WTC11 (cell line): ENCODE results near the gene DCXR. TPM values are rescaled to one million over a fixed set of nuclear protein-coding genes. Genes with fewer than 3 reads are reported as not detected.

Source experiments
- ATAC-seq: fragments of 200-7000 bp; cut with Tn5 transposase; 2 replicates; pipeline ENCODE4 v1.10.0; 2021; ENCODE audit warnings: mild to moderate bottlenecking, moderate library complexity
- CTCF ChIA-PET: fragments of 300-600 bp; sonication (Branson Sonifier 250); formaldehyde crosslinking; loops from one replicate; lab custom pipeline; 2021; ENCODE audit warnings: antibody characterized with exemption; lab: Charles Lee
- POLR2A ChIA-PET: fragments of 350-600 bp; sonication (Branson Sonifier 250); formaldehyde crosslinking; loops from one replicate; lab custom pipeline; 2021; ENCODE audit warnings: antibody characterized with exemption; lab: Charles Lee
- DNase-seq: peaks from one replicate; pipeline ENCODE4 v3.0.0; 2021; ENCODE audit warnings: low spot score
- H3K27ac Mint-ChIP-seq: 2 replicates; pipeline ENCODE4 v1.8.0; 2021; ENCODE audit warnings: mixed read lengths
- H3K27me3 Mint-ChIP-seq: 2 replicates; pipeline ENCODE4 v1.8.0; 2021; ENCODE audit warnings: low read depth, mild to moderate bottlenecking, moderate library complexity, mixed read lengths
- H3K36me3 Mint-ChIP-seq: 2 replicates; pipeline ENCODE4 v1.8.0; 2021; ENCODE audit warnings: mixed read lengths
- H3K4me1 Mint-ChIP-seq: 2 replicates; pipeline ENCODE4 v1.8.0; 2022; ENCODE audit warnings: mixed read lengths
- H3K4me3 Mint-ChIP-seq: 2 replicates; pipeline ENCODE4 v1.8.0; 2021; ENCODE audit warnings: mild to moderate bottlenecking, moderate library complexity, mixed read lengths
- H3K9me3 Mint-ChIP-seq: 2 replicates; pipeline ENCODE4 v1.8.0; 2021; ENCODE audit warnings: mixed read lengths
- ETV6 ChIP-seq: sonication (generic); formaldehyde crosslinking; IDR thresholded peaks from 2 replicates; pipeline ENCODE4 v1.8.1; 2022; ENCODE audit warnings: mild to moderate bottlenecking, missing genetic modification reagents
- GABPB1 ChIP-seq: sonication (generic); formaldehyde crosslinking; IDR thresholded peaks from 2 replicates; pipeline ENCODE4 v1.8.1; 2023; ENCODE audit warnings: mild to moderate bottlenecking, missing genetic modification reagents
- KAT7 ChIP-seq: sonication (generic); formaldehyde crosslinking; IDR thresholded peaks from 2 replicates; pipeline ENCODE4 v1.8.1; 2023; ENCODE audit warnings: missing genetic modification reagents, mild to moderate bottlenecking, borderline replicate concordance
- SP1 ChIP-seq: sonication (generic); formaldehyde crosslinking; conservative IDR thresholded peaks from 2 replicates; pipeline ENCODE4 v1.8.1; 2022; ENCODE audit warnings: missing genetic modification reagents
- TP53 ChIP-seq: sonication (generic); formaldehyde crosslinking; IDR thresholded peaks from 2 replicates; pipeline ENCODE4 v1.8.1; 2023; ENCODE audit warnings: mild to moderate bottlenecking, missing genetic modification reagents
- ZNF423 ChIP-seq: fragments of 250-450 bp; sonication (Bioruptor Pico); IDR thresholded peaks from 2 replicates; pipeline ENCODE4 v2.1.2; 2022; ENCODE audit warnings: mild to moderate bottlenecking, moderate library complexity
- ZNF671 ChIP-seq: fragments of 250-450 bp; sonication (Bioruptor Pico); IDR thresholded peaks from 2 replicates; pipeline ENCODE4 v1.8.0; 2021; ENCODE audit warnings: mild to moderate bottlenecking
- total RNA-seq: library from RNA; stranded (reverse); gene quantifications from 3 replicates; pipeline ENCODE4 v1.2.3, GENCODE V29; 2021
- TF ChIP-seq, protein P1 (sequence below): fragments of 250-450 bp; sonication (Bioruptor Pico); IDR thresholded peaks from 2 replicates; pipeline ENCODE4 v2.1.2; 2022; ENCODE audit warnings: mild to moderate bottlenecking, moderate library complexity
- TF ChIP-seq, protein P2 (sequence below): sonication (generic); formaldehyde crosslinking; IDR thresholded peaks from 2 replicates; pipeline ENCODE4 v1.8.0; 2022; ENCODE audit warnings: missing genetic modification reagents
- TF ChIP-seq, protein P3 (sequence below): sonication (generic); formaldehyde crosslinking; IDR thresholded peaks from 2 replicates; pipeline ENCODE4 v1.8.1; 2023; ENCODE audit warnings: mild to moderate bottlenecking, missing genetic modification reagents, moderate library complexity
- TF ChIP-seq, protein P4 (sequence below): sonication (generic); formaldehyde crosslinking; IDR thresholded peaks from 2 replicates; pipeline ENCODE4 v1.8.0; 2022; ENCODE audit warnings: mild to moderate bottlenecking, missing genetic modification reagents
- TF ChIP-seq, protein P5 (sequence below): fragments of 200-600 bp; IDR thresholded peaks from 2 replicates; pipeline ENCODE4 v1.8.0; 2022; ENCODE audit warnings: antibody characterized with exemption

Gene DCXR
- total RNA-seq, 1 experiment from 2014 or later = 130 TPM

DNA sequence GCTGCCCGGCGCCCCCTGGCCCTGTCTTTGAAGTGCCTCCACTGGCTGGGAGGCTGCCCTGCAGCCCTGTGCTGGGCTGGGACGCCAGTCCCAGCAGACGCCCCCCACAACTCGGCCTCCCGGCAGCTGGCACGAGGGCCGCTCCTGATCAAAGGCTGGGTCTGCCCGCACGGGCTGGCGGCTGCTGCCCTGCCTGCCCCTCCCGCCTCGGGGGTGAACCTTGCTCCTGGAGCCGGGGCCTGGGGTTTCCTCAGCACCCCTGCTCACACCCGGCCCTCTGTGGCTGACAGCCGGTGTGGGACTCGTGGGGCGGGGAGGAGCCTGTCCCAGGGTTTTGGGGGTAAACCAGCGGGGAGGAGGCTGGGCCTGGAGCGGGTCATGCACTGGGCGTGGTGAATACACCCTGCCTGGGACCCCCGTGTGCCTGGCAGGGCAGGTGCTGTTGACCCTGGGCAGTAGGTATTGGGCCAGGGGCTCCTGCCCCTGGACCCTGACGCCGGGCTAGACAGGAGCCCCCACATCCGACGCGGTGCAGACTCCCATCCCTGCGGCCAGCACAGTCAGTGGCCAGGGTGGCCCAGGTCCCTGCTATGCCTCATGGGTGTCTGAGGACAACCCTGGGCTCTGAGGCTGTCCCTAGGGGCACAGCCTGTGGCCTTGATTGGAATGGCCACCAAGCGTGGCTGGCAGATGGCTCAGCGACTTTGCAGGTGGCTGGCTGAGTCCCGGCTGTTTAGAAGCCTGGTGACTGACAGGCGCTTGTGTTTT lies 36.5 kb downstream of the DCXR start:
- ATAC-seq (no peak), DNase-seq (no peak)
- H3K27ac Mint-ChIP-seq = no peak overlapping the region
- no peak for TF ChIP-seq SP1
- TF ChIP-seq GABPB1 (CRISPR knock-in tag) = peak; percentile 89
- H3K27me3 Mint-ChIP-seq = no peaks in the 10 kb centered on the region
- POLR2A ChIA-PET = no interaction called here
- no peaks in the 10 kb centered on the region for H3K4me1 Mint-ChIP-seq
- no peaks in the 10 kb centered on the region for H3K36me3 Mint-ChIP-seq
- no peak overlapping the region for H3K4me3 Mint-ChIP-seq
- CTCF ChIA-PET = interaction anchor here (0.7 kb wide), 1 partner anchor 12 kb away, joined by 3 read pairs; no protein-coding TSS in a partner anchor
- H3K9me3 Mint-ChIP-seq = no peaks in the 10 kb centered on the region

DNA sequence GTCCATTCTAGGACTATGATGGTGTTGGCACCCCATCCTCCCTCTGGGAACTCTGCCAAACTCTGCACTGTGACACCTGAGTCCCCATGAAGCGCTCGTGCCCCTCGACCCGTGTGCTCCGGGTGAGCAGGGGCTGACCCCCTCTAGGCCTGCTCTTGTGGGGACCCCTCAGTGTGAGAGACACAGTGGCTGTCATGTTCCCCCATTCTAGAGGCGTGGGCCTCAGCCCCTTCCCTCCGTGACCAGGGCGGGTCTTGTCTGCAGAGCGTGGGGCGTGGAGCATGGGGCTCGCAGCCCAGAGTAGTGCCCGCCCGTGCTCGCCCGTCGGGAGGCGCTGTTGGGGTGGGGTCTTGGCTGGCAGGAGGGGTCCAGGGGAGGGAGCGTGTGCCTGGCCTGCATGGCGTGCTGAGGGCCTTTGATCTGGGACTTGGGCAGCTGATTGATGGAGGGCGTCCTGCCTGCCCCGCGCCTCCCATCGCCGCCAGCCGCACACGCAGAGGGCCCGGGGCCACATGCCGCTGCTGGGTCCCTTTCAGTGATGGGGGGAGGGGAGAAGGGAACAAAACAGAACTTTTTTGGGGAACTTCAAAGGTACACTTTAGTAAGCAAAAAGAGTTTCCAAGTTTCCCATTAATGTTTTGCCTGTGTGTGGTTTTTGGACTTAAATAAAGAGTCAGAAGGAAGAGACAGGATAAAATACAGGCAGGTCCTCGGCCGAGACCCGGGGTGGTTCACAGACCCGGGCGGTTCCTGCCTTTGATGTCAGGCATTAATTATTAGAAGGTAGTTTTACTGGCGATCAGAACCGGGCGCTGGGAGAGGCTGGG lies 37.3 kb downstream of the DCXR start:
- Mint-ChIP-seq H3K4me1 (no peaks in the 10 kb centered on the region), H3K4me3 (no peak overlapping the region), H3K27me3 (no peaks in the 10 kb centered on the region), H3K9me3 (no peaks in the 10 kb centered on the region), H3K36me3 (no peaks in the 10 kb centered on the region), H3K27ac (no peak overlapping the region)
- POLR2A ChIA-PET = no interaction called here
- TF ChIP-seq, protein P1, sequence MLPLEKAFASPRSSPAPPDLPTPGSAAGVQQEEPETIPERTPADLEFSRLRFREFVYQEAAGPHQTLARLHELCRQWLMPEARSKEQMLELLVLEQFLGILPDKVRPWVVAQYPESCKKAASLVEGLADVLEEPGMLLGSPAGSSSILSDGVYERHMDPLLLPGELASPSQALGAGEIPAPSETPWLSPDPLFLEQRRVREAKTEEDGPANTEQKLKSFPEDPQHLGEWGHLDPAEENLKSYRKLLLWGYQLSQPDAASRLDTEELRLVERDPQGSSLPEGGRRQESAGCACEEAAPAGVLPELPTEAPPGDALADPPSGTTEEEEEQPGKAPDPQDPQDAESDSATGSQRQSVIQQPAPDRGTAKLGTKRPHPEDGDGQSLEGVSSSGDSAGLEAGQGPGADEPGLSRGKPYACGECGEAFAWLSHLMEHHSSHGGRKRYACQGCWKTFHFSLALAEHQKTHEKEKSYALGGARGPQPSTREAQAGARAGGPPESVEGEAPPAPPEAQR = no peak
- TF ChIP-seq, protein P2, sequence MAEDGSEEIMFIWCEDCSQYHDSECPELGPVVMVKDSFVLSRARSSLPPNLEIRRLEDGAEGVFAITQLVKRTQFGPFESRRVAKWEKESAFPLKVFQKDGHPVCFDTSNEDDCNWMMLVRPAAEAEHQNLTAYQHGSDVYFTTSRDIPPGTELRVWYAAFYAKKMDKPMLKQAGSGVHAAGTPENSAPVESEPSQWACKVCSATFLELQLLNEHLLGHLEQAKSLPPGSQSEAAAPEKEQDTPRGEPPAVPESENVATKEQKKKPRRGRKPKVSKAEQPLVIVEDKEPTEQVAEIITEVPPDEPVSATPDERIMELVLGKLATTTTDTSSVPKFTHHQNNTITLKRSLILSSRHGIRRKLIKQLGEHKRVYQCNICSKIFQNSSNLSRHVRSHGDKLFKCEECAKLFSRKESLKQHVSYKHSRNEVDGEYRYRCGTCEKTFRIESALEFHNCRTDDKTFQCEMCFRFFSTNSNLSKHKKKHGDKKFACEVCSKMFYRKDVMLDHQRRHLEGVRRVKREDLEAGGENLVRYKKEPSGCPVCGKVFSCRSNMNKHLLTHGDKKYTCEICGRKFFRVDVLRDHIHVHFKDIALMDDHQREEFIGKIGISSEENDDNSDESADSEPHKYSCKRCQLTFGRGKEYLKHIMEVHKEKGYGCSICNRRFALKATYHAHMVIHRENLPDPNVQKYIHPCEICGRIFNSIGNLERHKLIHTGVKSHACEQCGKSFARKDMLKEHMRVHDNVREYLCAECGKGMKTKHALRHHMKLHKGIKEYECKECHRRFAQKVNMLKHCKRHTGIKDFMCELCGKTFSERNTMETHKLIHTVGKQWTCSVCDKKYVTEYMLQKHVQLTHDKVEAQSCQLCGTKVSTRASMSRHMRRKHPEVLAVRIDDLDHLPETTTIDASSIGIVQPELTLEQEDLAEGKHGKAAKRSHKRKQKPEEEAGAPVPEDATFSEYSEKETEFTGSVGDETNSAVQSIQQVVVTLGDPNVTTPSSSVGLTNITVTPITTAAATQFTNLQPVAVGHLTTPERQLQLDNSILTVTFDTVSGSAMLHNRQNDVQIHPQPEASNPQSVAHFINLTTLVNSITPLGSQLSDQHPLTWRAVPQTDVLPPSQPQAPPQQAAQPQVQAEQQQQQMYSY (CRISPR knock-in tag) = no peak
- TF ChIP-seq, protein P3, sequence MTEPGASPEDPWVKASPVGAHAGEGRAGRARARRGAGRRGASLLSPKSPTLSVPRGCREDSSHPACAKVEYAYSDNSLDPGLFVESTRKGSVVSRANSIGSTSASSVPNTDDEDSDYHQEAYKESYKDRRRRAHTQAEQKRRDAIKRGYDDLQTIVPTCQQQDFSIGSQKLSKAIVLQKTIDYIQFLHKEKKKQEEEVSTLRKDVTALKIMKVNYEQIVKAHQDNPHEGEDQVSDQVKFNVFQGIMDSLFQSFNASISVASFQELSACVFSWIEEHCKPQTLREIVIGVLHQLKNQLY (CRISPR knock-in tag) = no peak
- no peak for TF ChIP-seq ZNF671 (CRISPR knock-in tag)
- TF ChIP-seq, protein P4, sequence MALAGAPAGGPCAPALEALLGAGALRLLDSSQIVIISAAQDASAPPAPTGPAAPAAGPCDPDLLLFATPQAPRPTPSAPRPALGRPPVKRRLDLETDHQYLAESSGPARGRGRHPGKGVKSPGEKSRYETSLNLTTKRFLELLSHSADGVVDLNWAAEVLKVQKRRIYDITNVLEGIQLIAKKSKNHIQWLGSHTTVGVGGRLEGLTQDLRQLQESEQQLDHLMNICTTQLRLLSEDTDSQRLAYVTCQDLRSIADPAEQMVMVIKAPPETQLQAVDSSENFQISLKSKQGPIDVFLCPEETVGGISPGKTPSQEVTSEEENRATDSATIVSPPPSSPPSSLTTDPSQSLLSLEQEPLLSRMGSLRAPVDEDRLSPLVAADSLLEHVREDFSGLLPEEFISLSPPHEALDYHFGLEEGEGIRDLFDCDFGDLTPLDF = no peak
- TF ChIP-seq KAT7 (CRISPR knock-in tag) = no peak
- ATAC-seq = peak; percentile 28; the same call in 1 of the 2 replicates
- CTCF ChIA-PET = no interaction called here
- no peak for DNase-seq

DNA sequence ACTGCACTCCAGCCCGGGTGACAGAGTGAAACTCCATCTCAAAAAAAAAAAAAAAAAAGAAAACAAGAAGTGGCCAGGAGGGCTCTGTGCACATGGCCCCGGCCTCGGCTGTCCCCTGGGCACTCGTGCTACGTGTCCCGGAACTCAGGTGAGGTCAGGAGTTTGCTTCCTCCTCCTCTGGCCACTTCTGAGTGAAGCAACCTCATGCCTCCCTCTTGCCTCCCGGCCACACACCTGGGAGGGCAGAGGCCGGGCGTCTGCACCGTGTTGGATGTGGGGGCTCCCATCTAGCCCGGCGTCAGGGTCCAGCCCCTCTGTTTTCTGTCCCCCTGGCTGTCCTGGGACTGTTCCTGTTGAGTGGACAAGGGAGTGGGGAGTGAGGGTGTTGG lies 37.9 kb downstream of the DCXR start:
- no peak for ATAC-seq
- POLR2A ChIA-PET = no interaction called here
- CTCF ChIA-PET = interaction anchor here (1.0 kb wide), 1 partner anchor 20 kb away, joined by 4 read pairs; no protein-coding TSS in a partner anchor
- Mint-ChIP-seq H3K9me3 (no peaks in the 10 kb centered on the region), H3K27me3 (no peaks in the 10 kb centered on the region), H3K4me1 (no peaks in the 10 kb centered on the region), H3K36me3 (no peaks in the 10 kb centered on the region), H3K4me3 (no peak overlapping the region), H3K27ac (no peak overlapping the region)
- no peak for DNase-seq
- TF ChIP-seq, protein P5, sequence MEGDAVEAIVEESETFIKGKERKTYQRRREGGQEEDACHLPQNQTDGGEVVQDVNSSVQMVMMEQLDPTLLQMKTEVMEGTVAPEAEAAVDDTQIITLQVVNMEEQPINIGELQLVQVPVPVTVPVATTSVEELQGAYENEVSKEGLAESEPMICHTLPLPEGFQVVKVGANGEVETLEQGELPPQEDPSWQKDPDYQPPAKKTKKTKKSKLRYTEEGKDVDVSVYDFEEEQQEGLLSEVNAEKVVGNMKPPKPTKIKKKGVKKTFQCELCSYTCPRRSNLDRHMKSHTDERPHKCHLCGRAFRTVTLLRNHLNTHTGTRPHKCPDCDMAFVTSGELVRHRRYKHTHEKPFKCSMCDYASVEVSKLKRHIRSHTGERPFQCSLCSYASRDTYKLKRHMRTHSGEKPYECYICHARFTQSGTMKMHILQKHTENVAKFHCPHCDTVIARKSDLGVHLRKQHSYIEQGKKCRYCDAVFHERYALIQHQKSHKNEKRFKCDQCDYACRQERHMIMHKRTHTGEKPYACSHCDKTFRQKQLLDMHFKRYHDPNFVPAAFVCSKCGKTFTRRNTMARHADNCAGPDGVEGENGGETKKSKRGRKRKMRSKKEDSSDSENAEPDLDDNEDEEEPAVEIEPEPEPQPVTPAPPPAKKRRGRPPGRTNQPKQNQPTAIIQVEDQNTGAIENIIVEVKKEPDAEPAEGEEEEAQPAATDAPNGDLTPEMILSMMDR = no peak
- TF ChIP-seq ZNF423 (CRISPR knock-in tag) (no peak), GABPB1 (CRISPR knock-in tag) (0 out of 2 replicates have a peak, but pooled peaks have one; percentile 12), TP53 (no peak), ETV6 (CRISPR knock-in tag) (no peak)
